Transverse colon (tissue), 4 donors: ENCODE measurements around the gene FSCN2.

Experiments used
- EP300 ChIP-seq: sonication (generic); formaldehyde crosslinking; IDR thresholded peaks from one replicate; pipeline ENCODE4 v1.6.1; 2017; ENCODE audit warnings: antibody characterized with exemption, low read depth
- POLR2A ChIP-seq: fragments of 450-650 bp; IDR thresholded peaks from one replicate; pipeline ENCODE4 v1.6.1; 2016; ENCODE audit warnings: antibody characterized with exemption, mild to moderate bottlenecking, moderate library complexity
- POLR2AphosphoS5 ChIP-seq, 3 donors: sonication (generic); formaldehyde crosslinking; IDR thresholded peaks; one replicate each; pipeline ENCODE4 v1.6.1; 2016; ENCODE audit warnings: antibody characterized with exemption in 3 of 3
- TF ChIP-seq, protein P1 (sequence below), 5 experiments: fragments of 200-600 bp in 3 of 5; fragments of 450-650 bp in 2 of 5; sonication (generic) in 3 of 5; IDR thresholded peaks; 1 replicate in 2 of 5; 2 replicates in 3 of 5; pipeline ENCODE4 v1.5.1; 2016 to 2017; ENCODE audit warnings: antibody characterized with exemption in 5 of 5, inconsistent platforms in 3 of 5, mild to moderate bottlenecking in 2 of 5, moderate library complexity in 1 of 5

DNA sequence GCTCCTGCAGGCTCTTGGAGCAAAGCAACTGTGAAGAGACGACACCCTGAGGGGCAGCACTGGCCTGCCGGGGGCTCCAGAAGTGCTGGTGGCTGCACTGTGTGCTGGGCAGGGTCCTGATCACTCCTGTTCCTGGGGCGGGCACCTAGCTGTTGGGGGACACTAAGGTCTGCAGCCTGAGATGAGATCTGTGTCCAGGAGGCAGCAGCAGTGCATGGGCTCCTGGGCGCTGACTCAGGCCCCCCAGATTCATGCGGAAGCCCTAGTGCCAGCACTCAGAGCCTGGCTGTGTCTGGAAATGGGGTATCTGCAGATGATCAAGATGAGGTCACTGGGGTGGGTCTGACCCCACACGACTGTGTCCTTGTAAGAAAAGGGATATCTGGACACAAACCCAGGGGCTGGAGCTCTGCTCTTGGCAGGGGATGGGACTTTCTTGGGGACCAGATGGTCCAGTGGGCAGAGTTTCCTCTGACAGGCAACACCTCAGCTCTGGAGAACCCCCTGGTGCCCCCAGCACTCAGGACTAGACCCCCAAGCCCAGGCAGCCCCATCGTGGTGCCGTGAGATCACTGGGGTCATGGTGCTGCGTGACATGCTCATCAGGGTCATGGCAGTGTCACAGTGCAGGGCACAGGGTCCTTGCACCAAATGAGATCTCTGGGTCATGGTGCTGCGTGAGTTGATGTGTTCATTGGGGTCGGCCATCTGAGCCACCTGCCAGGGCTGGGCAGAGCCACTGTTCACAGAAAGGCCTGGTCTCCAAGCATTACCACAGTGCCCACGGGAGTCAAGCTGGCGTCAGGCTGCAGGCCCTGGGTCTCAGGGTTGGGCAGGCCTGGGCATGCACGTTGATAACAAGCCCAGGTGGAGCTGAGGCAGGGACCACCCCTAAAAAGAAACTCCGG, 14.5 kb downstream of the FSCN2 start:
- TF ChIP-seq, protein P1, sequence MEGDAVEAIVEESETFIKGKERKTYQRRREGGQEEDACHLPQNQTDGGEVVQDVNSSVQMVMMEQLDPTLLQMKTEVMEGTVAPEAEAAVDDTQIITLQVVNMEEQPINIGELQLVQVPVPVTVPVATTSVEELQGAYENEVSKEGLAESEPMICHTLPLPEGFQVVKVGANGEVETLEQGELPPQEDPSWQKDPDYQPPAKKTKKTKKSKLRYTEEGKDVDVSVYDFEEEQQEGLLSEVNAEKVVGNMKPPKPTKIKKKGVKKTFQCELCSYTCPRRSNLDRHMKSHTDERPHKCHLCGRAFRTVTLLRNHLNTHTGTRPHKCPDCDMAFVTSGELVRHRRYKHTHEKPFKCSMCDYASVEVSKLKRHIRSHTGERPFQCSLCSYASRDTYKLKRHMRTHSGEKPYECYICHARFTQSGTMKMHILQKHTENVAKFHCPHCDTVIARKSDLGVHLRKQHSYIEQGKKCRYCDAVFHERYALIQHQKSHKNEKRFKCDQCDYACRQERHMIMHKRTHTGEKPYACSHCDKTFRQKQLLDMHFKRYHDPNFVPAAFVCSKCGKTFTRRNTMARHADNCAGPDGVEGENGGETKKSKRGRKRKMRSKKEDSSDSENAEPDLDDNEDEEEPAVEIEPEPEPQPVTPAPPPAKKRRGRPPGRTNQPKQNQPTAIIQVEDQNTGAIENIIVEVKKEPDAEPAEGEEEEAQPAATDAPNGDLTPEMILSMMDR (IDR thresholded peaks at IDR 0.05), result no peak
- TF ChIP-seq POLR2A (no peak), POLR2AphosphoS5 (IDR thresholded peaks at IDR 0.05) (no peak), EP300 (no peak)
